Measurements from ENCODE around the gene ITGA3. TPM values are rescaled to one million over a fixed set of nuclear protein-coding genes. Genes with fewer than 3 reads are reported as not detected.

The ITGA3 gene
- total and polyA plus RNA-seq, 2 experiments from 2014 or later, result 28.5 to 32.8 TPM

DNA sequence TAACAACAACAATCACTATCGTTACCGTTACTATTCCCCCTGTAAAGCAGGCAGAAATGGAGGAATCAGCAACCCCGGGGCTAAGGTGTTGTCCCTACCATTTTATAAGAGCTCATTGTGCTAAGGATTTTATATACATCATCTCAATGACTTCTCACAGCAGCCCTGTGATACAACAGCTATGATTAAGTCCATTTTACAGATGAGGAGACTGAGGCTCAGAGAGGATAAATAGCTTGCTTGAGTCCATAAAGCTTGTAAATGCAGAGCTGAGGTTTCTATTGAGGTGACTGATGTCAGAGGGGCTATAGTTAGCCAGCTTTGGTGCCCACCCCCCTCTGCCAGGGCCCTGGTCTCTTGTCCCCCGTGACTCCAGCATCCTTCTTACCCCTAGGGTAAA lies 22.5 kb downstream of the ITGA3 start:
- no peak for DNase-seq (ENCODE audit: low spot score)
- Histone ChIP-seq H3K27ac (no peak overlapping the region), H3K4me1 (ENCODE audit: insufficient read depth) (no peaks in the 10 kb centered on the region), H3K9me2 (replicated peaks; ENCODE audit: insufficient read depth) (no peaks in the 10 kb centered on the region), H2AFZ (no peak overlapping the region), H3K4me2 (no peak overlapping the region), H4K20me1 (ENCODE audit: insufficient read depth, poor library complexity, severe bottlenecking) (no peaks in the 10 kb centered on the region), H3K9me3 (ENCODE audit: low read depth) (no peaks in the 10 kb centered on the region), H3K36me3 (replicated peaks; ENCODE audit: insufficient read depth, low read depth) (no peaks in the 10 kb centered on the region), H3K27me3 (no peaks in the 10 kb centered on the region), H3K4me3 (no peak overlapping the region), H3K79me2 (no peaks in the 10 kb centered on the region)
- no peak for TF ChIP-seq EZH2 (IDR thresholded peaks at IDR 0.05; ENCODE audit: borderline replicate concordance)
- TF ChIP-seq CTCF (IDR thresholded peaks at IDR 0.05; ENCODE audit: poor library complexity), result no peak
- TF ChIP-seq EZH2phosphoT487 (IDR thresholded peaks at IDR 0.05; ENCODE audit: low read depth, severe bottlenecking, unreplicated experiment), result no peak
- WGBS (ENCODE audit: low lambda C conversion rate, missing lambda C conversion rate), result 96% methylated on average over 4 of the region's 4 CpGs

DNA sequence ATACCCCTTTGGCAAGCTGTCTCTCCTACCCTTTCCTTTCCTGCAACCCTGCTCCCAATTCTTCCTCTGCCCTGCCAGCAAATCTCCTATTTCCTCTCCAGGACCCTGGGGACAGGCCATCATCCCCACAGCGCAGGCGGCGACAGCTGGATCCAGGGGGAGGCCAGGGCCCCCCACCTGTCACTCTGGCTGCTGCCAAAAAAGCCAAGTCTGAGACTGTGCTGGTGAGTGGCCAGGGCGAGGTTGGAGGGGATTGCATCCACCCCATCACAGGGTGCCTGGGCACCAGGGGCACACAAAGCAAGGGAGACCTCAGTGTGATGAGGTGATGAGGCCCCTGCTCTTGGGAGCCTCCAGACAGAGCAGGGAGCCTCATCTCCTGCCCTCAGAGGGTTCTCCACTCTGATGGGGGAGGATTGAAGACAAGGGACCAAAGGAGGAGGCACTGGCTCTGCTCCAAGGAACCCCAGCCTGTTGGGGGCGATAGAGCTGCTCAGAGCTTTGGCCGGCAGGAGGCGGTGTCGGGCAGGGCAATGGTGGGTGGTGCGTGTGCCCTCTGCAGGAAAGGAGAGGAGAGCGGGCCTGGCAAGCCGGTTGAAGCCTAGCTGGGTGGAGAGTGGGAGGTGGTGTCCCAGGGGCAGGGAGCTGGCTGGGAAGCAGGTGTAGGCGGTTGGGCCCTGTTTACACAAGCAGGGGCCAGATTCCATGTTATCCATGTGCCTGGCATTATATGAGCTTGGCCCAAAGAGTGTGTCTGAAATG lies 23.6 kb downstream of the ITGA3 start:
- Histone ChIP-seq H3K9me2 (replicated peaks; ENCODE audit: insufficient read depth) (no peaks in the 10 kb centered on the region), H3K4me3 (no peak overlapping the region), H3K36me3 (replicated peaks; ENCODE audit: insufficient read depth, low read depth) (no peaks in the 10 kb centered on the region), H3K79me2 (no peaks in the 10 kb centered on the region), H3K4me2 (no peak overlapping the region), H3K27ac (no peak overlapping the region), H4K20me1 (ENCODE audit: insufficient read depth, poor library complexity, severe bottlenecking) (no peaks in the 10 kb centered on the region), H3K9me3 (ENCODE audit: low read depth) (no peaks in the 10 kb centered on the region), H2AFZ (no peak overlapping the region), H3K4me1 (ENCODE audit: insufficient read depth) (no peaks in the 10 kb centered on the region), H3K27me3 (no peaks in the 10 kb centered on the region)
- TF ChIP-seq EZH2phosphoT487 (IDR thresholded peaks at IDR 0.05; ENCODE audit: low read depth, severe bottlenecking, unreplicated experiment) (no peak), EZH2 (IDR thresholded peaks at IDR 0.05; ENCODE audit: borderline replicate concordance) (no peak), CTCF (IDR thresholded peaks at IDR 0.05; ENCODE audit: poor library complexity) (peak; percentile 6)
- no peak for DNase-seq (ENCODE audit: low spot score)
- 89% methylated on average over 12 of the region's 12 CpGs for WGBS (ENCODE audit: low lambda C conversion rate, missing lambda C conversion rate)

DNA sequence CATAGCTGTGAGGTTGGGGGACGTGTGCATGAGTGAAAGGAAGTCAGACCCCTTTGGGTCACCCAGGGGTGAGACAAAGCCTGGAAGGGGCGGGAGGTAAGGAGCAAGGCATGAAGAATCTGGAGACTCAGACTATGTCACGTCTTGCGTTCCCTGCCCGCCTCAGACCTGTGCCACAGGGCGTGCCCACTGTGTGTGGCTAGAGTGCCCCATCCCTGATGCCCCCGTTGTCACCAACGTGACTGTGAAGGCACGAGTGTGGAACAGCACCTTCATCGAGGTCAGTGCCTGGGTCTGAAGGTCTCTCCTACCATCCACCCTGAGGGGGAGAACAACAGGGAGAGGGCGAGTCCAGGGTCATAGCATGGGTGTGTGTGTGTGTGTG lies 24.2 kb downstream of the ITGA3 start:
- no peak overlapping the region for H3K4me2 ChIP-seq
- H2AFZ ChIP-seq, result no peak overlapping the region
- no peak for DNase-seq (ENCODE audit: low spot score)
- no peaks in the 10 kb centered on the region for H3K27me3 ChIP-seq
- no peaks in the 10 kb centered on the region for H3K36me3 ChIP-seq (replicated peaks; ENCODE audit: insufficient read depth, low read depth)
- WGBS (ENCODE audit: low lambda C conversion rate, missing lambda C conversion rate), result 92% methylated on average over 11 of the region's 11 CpGs
- H4K20me1 ChIP-seq (ENCODE audit: insufficient read depth, poor library complexity, severe bottlenecking), result no peaks in the 10 kb centered on the region
- no peaks in the 10 kb centered on the region for H3K9me2 ChIP-seq (replicated peaks; ENCODE audit: insufficient read depth)
- H3K27ac ChIP-seq, result no peak overlapping the region
- H3K4me3 ChIP-seq, result no peak overlapping the region
- no peaks in the 10 kb centered on the region for H3K9me3 ChIP-seq (ENCODE audit: low read depth)
- TF ChIP-seq EZH2phosphoT487 (IDR thresholded peaks at IDR 0.05; ENCODE audit: low read depth, severe bottlenecking, unreplicated experiment), result no peak
- no peak for TF ChIP-seq EZH2 (IDR thresholded peaks at IDR 0.05; ENCODE audit: borderline replicate concordance)
- no peak for TF ChIP-seq CTCF (IDR thresholded peaks at IDR 0.05; ENCODE audit: poor library complexity)
- H3K4me1 ChIP-seq (ENCODE audit: insufficient read depth), result no peaks in the 10 kb centered on the region
- no peaks in the 10 kb centered on the region for H3K79me2 ChIP-seq

Measured in hepatocyte (in vitro differentiated cells).